ENCODE data around the gene PNPT1. TPM values are rescaled to one million over a fixed set of nuclear protein-coding genes. Genes with fewer than 3 reads are reported as not detected.
A peak's percentile ranks its signal among the peaks of the same experiment; 100 is the strongest.
"Not testable (repeated sequence)": the region's sequence is repeated elsewhere in the genome, so short reads cannot be mapped to it uniquely, and the experiment has no call there.

Gene PNPT1
- total RNA-seq, 1 donor from 2014 or later: 17.8 TPM

DNA sequence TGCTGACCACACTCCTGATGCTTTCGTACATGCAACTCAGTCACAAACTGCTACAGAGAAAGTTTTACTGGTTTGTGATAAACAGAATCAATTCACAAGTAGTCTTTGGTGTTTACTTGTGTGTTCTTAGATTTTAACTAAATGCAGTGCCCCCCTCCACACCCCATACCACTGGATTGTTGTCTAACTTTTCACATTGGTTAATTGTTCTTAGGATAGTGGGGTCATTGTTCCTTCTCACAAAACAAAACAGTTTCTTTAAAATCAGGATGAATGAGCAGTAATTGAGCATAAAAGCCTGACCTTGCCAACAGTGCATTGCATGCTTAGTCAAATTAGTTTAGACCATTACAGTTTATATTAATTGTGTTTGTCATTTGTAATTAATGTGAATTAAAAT, 14.1 kb upstream of the PNPT1 start:
- no peak for TF ChIP-seq CTCF (IDR thresholded peaks at IDR 0.05)
- no peaks in the 10 kb centered on the region for H3K9me3 Mint-ChIP-seq (ENCODE audit: unreplicated experiment)
- H3K4me3 Mint-ChIP-seq (ENCODE audit: unreplicated experiment): no peak overlapping the region
- H3K27me3 Mint-ChIP-seq (ENCODE audit: unreplicated experiment): peaks cover 39% of the 10 kb centered on the region
- DNase-seq (ENCODE audit: extremely low spot score, unreplicated experiment): no peak
- H3K27ac Mint-ChIP-seq (ENCODE audit: unreplicated experiment): no peak overlapping the region
- H3K4me1 Mint-ChIP-seq (ENCODE audit: unreplicated experiment): no peaks in the 10 kb centered on the region
- H3K36me3 Mint-ChIP-seq (ENCODE audit: unreplicated experiment): no peaks in the 10 kb centered on the region

DNA sequence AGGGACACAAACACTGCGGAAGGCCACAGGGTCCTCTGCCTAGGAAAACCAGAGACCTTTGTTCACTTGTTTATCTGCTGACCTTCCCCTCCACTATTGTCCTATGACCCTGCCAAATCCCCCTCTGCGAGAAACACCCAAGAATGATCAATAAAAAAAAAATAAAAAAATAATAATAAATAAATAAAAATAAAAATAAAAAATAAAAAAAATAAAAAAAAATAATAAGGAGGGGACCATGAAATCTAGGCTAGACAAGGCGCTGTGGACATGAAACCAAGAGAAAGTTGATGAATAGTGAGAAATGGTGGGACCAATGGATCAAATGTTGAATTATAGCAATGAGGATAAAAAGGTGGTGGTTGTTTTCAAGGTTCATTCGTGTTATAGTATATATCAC, 12.6 kb upstream of the PNPT1 start:
- not testable (repeated sequence) for H3K4me1 Mint-ChIP-seq (ENCODE audit: unreplicated experiment); DNase-seq (ENCODE audit: extremely low spot score, unreplicated experiment); H3K36me3 Mint-ChIP-seq (ENCODE audit: unreplicated experiment); H3K27ac Mint-ChIP-seq (ENCODE audit: unreplicated experiment); H3K4me3 Mint-ChIP-seq (ENCODE audit: unreplicated experiment); H3K9me3 Mint-ChIP-seq (ENCODE audit: unreplicated experiment)
- H3K27me3 Mint-ChIP-seq (ENCODE audit: unreplicated experiment): peaks cover 44% of the 10 kb centered on the region

GRCh38 chr2:55705027-55705653, 11.5 kb upstream of the PNPT1 start:
- H3K4me3 Mint-ChIP-seq (ENCODE audit: unreplicated experiment): no peak overlapping the region
- H3K9me3 Mint-ChIP-seq (ENCODE audit: unreplicated experiment): no peaks in the 10 kb centered on the region
- H3K36me3 Mint-ChIP-seq (ENCODE audit: unreplicated experiment): no peaks in the 10 kb centered on the region
- no peaks in the 10 kb centered on the region for H3K4me1 Mint-ChIP-seq (ENCODE audit: unreplicated experiment)
- peaks cover 47% of the 10 kb centered on the region for H3K27me3 Mint-ChIP-seq (ENCODE audit: unreplicated experiment)
- TF ChIP-seq CTCF (IDR thresholded peaks at IDR 0.05): no peak
- H3K27ac Mint-ChIP-seq (ENCODE audit: unreplicated experiment): no peak overlapping the region
- no peak for DNase-seq (ENCODE audit: extremely low spot score, unreplicated experiment)

DNA sequence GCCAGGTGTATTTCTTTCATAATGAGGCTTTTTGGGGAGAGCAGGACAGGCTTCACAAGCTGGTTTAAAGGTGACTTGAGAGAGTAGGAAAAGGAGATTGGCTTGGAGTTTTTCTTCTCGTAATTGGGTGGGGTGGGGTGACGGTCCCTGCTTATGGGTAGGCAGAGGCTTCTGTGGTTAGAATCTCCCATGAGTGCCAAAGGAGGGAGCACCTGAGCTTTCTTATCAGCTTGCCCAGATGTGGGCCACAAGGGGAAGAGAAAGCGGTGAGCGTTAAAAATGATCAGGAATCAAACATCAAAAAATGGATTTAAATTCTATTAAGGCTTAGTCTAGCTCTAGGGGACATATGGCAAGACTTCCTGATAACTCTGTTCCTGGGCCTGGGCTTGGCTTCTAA, 9.7 kb upstream of the PNPT1 start:
- H3K4me1 Mint-ChIP-seq (ENCODE audit: unreplicated experiment): no peaks in the 10 kb centered on the region

DNA sequence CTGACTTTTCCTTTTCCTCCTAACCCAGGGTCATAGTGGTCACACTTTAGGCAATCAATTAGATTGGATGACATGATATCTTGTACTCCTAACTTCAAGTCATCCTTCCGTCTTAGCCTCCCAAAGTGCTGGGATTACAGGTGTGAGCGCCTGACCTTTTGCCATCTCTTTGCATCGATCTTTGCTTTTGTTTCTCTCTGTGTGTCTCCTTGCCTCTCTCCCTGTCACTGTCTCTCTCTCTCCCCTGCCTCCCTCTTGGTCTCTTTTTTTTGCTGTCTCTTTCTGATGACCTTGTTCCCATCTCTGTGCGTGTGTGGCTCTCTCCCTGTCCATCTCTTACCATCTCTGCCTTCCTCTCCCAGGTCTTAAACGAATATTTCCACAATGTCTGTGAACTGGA, 904 bp downstream of the PNPT1 start:
- H3K9me3 Mint-ChIP-seq (ENCODE audit: unreplicated experiment); DNase-seq (ENCODE audit: extremely low spot score, unreplicated experiment); H3K36me3 Mint-ChIP-seq (ENCODE audit: unreplicated experiment); H3K27me3 Mint-ChIP-seq (ENCODE audit: unreplicated experiment); H3K27ac Mint-ChIP-seq (ENCODE audit: unreplicated experiment): not testable (repeated sequence)
- Mint-ChIP-seq H3K4me1 (ENCODE audit: unreplicated experiment) (peaks cover 12% of the 10 kb centered on the region), H3K4me3 (ENCODE audit: unreplicated experiment) (peak overlapping the region; percentile 87)

More for the DNA sequence above, 9.7 kb upstream of the PNPT1 start:
- peaks cover 59% of the 10 kb centered on the region for H3K27me3 Mint-ChIP-seq (ENCODE audit: unreplicated experiment)
- no peaks in the 10 kb centered on the region for H3K36me3 Mint-ChIP-seq (ENCODE audit: unreplicated experiment)
- no peak overlapping the region for H3K27ac Mint-ChIP-seq (ENCODE audit: unreplicated experiment)
- H3K4me3 Mint-ChIP-seq (ENCODE audit: unreplicated experiment): no peak overlapping the region
- no peak for TF ChIP-seq CTCF (IDR thresholded peaks at IDR 0.05)
- DNase-seq (ENCODE audit: extremely low spot score, unreplicated experiment): no peak
- H3K9me3 Mint-ChIP-seq (ENCODE audit: unreplicated experiment): no peaks in the 10 kb centered on the region

DNA sequence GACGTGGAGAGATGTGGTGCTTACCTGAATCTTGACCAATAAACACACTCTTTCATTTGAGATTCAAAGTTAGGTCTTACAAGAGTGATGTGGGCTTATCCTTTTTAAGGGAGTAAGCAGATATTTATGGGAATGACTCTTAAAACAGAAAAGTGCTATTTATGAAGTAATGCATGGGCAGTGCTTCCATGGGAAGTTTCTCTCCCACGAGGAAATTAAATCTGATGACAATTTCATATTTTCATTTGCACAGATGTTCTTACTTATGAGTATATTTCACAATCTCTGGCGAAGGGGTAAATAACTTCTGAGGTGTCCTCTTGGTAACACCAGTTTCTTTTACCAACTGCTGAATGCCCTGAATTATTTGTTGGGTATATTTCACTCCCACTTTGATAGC, 21.0 kb downstream of the PNPT1 start:
- H3K36me3 Mint-ChIP-seq (ENCODE audit: unreplicated experiment): peaks cover 15% of the 10 kb centered on the region
- DNase-seq (ENCODE audit: extremely low spot score, unreplicated experiment): no peak

More for the DNA sequence above, 21.0 kb downstream of the PNPT1 start:
- H3K9me3 Mint-ChIP-seq (ENCODE audit: unreplicated experiment): no peaks in the 10 kb centered on the region
- H3K27me3 Mint-ChIP-seq (ENCODE audit: unreplicated experiment): no peaks in the 10 kb centered on the region
- no peak overlapping the region for H3K4me3 Mint-ChIP-seq (ENCODE audit: unreplicated experiment)
- no peaks in the 10 kb centered on the region for H3K4me1 Mint-ChIP-seq (ENCODE audit: unreplicated experiment)
- H3K27ac Mint-ChIP-seq (ENCODE audit: unreplicated experiment): no peak overlapping the region
- TF ChIP-seq CTCF (IDR thresholded peaks at IDR 0.05): no peak

All from osteocyte (in vitro differentiated cells).